Epithelial cell of prostate (primary cell): ENCODE results near the gene KMT5B.

Source experiments
- DNase-seq: peaks from one replicate; pipeline ENCODE4 v3.0.0-alpha.2; 2011; ENCODE audit warnings: low read depth, low spot score
- H3K27ac ChIP-seq: fragments of 450-650 bp; 2 replicates; pipeline ENCODE4 v1.5.1; 2017; ENCODE audit warnings: mild to moderate bottlenecking

KMT5B gene

DNA sequence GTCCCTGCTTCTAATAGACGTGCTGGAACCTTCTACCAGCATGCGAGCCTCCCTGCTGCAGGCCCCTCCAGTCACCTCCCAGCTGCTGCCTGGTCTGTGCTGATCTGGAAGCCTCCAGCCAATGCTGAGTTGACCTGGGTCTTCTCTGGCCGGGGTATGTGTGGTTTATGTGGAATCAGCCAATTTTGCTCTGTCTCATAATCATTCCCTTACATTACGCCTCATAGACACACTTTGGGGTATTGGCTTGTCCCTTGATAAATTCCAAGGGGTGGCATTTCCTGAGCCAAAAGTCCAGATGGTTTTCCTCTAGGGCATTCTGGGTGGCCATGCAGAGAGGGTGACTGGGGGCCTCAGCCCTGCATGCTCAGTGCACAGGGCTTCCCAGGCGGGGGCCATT, 8.3 kb upstream of the KMT5B start:
- H3K27ac ChIP-seq = no peak overlapping the region
- DNase-seq = no peak

DNA sequence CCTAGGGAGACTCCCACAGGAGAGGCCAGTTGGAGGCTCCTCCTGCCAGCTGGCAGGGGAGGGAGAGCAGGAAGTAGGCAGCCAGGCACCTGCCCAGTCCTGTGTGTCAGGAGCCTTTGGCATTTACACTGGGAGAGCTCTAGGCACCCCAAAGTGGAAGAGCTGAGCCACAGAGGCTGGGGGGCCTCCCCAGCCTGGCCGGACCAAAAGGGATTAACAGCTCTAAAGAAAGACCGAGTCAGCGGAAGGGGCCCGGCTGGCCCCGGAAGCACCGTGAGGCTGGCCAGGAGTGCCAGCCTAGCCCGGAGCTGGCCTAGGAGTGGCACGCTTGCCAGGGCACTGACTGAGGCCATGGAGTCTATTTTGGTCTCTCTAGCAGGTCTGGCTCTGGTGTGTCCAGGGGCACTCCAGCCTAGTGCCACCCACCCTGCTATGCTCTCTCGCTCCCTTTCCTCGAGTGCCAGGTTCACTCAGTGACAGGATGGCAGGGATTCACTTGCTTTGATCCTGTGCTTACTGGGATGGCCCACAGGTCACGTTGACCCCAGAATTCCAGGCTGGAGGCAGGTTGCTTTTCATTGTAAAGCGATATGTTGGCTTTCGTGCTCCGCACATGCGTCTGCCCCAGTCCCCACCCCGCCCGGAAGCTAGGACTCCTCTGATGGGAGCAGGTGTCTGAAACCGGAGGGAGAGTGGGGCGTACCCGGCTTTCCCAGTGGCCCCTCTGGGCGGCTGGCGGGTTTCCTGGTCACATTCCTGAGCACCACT, 3.3 kb upstream of the KMT5B start:
- peak overlapping the region; percentile 6 for H3K27ac ChIP-seq
- no peak for DNase-seq

DNA sequence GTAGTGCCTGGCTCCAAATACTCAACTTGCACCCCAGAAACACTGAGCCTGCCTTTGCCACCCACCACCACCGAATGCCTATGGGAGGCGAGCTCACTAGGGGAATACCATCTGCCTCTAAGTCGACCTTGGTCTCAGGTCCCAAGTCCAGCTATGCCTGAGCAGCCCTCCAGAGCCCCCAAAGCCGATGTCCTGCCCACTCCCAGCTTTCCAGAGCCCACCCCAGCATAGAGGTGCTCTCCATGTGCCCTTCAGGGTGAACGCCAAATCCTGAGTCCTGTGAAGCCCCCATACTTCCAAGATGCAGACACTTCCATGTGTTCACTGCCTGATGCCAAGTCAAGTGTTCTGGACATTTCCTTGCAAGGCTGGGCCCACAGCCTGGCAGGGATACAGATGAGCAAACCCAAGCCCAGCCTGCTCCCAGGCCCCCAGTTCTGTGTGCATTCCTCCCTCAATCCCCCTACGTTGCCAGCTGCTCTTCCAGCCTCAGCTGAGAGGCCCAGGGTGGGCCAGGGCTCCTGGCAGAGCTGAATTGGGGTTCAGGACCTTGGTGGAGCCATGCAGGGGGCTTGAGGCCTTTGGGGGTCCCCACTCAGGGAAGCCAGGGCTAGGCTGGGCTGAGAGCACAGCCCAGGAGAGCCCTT, 2.6 kb upstream of the KMT5B start:
- peak overlapping the region; percentile 6 for H3K27ac ChIP-seq
- no peak for DNase-seq

DNA sequence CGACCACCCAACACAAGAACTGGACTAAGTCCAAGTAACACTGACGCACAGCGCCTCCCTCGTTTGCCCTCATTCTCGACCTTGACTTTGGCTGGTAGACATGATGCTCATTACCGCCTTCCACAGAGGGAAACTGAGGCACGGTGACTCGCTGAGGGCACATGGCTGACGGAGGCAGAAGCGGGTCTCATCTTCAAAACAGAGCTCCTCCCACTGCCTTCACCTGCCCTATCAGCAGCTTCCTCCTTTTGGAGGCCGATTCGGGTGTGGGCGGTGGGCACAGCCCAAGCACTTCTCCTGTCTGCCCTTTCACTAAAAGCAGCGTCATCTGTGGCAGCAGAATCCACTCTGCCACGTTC, 2.0 kb upstream of the KMT5B start:
- DNase-seq = no peak
- no peak overlapping the region for H3K27ac ChIP-seq

DNA sequence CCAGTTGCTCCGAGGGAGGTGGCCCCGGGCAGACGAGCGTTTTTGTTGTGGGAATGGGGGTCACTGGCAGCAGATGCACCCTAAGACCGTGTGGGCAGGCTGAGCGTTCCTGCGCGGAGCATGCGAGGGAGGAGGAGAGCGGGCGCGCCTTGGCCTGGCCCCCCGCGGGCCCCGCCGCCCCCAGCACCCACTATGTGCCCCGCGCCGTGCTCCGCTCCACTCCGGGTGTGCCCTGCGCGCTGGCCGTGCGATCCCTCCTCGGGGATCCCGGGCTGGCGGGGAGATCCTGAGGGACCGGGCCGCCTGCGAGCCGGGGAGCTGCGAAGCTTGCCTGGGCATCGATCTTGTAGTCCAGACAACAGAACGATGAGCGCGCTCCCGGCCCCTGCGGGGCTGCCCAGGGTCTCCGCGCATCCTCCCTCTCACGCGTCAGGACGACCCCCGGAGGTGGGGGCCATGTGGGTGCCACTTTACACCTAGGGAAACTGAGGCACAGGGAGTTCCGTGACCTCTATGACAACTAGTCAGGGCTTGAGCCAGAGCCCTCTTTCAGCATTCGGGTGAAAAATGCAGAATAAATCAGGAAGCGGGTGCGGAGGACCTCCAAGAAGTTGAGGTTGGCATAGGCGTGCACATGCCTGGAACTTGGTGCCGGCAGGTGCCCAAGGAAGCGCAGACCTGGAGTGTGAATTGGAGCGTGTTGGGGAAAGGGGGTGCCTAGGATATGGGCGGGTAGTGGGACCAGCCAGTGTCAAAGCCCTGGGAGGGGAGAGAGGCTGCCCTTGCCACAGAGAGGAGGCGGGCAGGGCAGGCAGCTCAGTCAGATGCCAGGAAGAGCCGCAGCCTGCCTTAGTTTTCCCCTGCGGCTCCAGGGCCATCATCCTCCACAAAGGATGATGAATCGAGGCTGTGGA, 1.3 kb upstream of the KMT5B start:
- DNase-seq = no peak

DNA sequence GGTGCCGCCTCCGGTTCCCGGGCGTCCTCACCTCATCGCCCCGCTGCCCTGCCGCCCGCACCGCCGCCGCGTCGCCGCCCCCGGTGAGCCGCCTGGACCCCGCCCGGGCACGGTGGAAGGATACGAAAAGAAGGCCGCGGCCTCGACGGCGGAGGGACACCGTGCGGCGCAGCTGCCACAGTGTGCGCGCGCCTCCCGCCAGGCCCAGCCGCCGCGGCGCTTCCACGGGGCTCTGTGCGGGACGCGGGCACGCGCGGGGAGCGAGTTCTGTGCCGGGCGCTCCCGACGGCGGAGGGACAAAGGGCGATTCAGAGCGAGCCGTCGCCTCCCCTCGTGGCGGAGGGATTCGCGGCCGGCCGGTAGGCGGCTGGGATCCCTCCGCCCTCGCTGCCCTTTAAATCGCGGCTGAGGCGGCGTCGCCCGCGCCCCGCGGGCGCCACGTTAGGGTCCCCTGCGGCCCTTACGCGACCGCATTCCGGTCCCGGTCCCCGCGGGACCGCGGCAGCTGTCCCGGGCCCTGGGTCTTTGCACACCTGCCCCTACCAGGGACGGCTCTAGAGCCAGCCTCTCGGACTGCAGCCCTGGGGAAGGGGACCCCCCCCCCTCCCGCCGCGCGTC, 568 bp upstream of the KMT5B start:
- H3K27ac ChIP-seq = peak overlapping the region; percentile 97
- peak; percentile 85 for DNase-seq

More for the DNA sequence above, 1.3 kb upstream of the KMT5B start:
- peak overlapping the region; percentile 97 for H3K27ac ChIP-seq

DNA sequence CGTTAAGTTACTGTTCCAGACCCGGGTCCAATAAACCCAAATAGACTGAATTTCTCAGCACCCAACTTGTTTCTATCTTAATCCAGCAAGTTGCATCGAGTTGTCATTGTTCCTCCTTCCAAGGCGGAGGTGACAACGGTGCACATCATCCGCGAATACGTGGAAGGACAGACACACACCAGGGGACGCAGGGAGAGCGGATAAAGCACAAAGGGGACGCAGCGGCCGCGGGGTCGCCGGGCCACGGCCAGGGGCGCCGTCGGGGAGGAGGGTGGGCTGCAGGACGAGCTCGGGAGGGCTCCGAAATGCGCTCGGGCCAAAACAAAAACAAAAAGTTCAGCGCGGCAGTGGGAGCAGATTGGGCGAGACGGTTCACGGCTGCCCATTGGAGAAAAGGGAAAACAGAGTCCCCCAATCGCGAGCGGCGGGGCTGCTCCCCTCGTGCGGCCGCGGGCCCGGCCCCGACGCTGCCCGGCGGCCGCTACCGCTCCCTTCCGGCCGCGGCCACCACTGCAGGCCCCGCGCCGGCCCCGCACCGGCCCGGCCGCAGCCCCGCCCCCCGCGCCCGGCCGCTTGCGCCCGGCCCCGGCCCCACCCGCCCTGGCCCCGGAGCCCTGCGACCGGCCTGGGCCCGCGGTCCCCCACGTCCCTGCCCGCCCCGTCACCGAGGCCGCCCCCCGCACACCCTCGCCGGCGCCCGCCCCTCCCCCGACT, 518 bp downstream of the KMT5B start:
- no peak for DNase-seq
- H3K27ac ChIP-seq = peak overlapping the region; percentile 97

DNA sequence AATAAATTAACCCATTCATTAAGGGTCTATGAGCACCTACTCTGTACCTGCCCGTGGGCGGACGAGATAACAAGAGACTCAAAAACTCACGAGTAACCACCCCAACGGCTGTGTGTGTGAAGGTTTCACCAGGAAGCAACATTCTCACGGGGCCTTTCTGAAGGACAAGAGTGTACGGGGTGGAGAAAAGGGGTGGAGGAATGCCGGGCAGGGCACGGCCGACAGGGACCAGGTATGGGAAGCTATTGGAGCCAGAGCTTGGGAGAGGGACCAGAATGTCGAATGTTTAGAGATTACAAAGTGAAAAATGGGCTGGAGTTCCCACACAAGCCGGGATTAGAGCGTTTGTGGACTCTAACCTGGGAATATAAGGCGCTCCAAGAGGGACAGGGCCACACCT, 1.6 kb downstream of the KMT5B start:
- H3K27ac ChIP-seq = no peak overlapping the region
- DNase-seq = no peak

DNA sequence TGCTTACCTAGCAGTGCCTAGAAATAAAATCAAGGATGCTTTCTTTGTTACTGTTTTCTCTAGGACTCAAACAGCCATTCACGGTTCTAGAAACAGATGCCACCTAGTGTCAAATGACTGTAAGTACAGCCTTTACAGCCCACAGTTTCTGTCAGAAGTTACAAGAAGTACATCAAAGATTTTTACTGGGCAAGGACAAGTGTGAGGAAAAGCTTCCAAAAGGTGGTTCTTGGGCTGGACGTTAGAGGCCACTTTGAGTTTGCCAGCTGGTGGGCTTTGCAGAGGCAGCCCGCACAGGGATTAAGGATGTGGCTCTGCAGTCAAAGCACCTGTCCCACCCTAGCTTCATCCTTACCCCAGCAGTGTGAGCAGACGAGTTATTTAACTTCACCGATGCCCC, 6.9 kb downstream of the KMT5B start:
- no peak overlapping the region for H3K27ac ChIP-seq
- DNase-seq = no peak

DNA sequence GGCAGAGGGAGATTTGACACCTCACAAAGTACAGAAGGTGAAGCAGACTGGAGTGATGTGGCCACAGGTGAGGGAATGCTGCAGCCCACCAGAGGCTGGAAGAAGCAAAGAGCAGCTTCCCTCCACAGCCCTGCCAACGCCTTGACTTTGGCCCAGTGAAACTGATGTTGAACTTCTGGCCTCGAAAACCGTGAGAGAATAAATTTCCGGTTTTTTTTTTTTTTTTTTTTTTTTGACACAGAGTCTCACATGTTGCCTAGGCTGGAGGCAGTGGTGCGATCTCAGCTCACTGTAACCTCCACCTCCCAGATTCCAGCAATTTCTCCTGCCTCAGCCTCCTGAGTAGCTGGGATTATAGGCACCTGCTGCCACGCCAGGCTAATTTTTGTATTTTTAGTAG, 8.7 kb downstream of the KMT5B start:
- no peak overlapping the region for H3K27ac ChIP-seq
- DNase-seq = no peak

DNA sequence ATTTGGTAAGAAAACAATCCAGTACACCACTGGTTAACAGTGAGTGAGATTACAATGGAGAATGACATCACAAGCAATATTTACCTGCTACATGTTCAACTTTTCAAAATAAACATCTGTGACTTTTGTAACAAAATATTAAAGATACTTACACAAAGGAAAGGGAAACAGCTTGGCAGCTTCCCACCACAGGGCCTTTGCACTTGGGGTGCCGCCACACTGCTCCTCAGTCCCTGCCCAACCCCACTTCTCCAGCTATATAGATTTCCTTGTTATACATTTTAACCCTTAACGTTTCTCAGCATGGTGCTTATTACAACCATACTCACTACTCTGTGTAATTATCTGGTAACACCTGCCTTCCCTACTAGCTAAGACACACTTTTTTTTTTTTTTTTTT, 10.9 kb downstream of the KMT5B start:
- H3K27ac ChIP-seq = no peak overlapping the region
- no peak for DNase-seq

DNA sequence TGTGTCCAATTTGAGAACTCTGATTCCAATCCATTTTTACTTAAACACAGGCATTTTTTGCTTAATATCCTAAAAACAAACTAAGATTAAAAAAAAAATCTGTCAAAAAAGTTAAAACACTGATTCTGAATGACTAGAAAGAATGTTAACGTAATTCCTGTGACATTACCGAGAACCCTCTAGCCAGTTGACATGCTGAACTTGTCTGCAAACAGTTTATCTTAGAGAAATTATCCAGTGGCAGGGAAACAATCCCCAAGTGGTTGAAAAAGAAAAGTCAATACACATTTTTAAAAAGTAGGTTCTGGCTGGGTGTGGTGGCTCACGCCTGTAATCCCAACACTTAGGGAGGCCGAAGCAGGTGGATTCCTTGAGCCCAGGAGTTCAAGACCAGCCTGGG, 11.6 kb downstream of the KMT5B start:
- H3K27ac ChIP-seq = no peak overlapping the region
- DNase-seq = no peak

DNA sequence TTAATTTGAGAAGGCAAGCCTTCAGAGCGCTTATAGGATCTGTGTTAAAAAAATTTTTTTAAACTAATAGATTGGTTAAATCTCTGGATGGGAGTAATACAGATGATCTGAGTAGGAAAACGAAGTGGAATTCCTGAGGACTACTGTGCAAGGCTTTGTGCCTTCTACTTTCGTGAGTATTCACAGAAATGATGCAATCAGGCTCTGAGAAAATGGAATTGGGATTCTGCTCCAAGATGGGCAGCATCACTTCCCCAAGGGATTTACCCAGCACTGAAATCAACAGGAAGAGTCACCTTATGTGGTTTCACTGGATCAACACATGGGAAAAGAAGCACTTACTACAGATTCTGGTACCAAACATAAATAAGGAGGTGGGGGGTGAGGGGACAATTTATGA, 12.5 kb downstream of the KMT5B start:
- DNase-seq = no peak
- no peak overlapping the region for H3K27ac ChIP-seq

DNA sequence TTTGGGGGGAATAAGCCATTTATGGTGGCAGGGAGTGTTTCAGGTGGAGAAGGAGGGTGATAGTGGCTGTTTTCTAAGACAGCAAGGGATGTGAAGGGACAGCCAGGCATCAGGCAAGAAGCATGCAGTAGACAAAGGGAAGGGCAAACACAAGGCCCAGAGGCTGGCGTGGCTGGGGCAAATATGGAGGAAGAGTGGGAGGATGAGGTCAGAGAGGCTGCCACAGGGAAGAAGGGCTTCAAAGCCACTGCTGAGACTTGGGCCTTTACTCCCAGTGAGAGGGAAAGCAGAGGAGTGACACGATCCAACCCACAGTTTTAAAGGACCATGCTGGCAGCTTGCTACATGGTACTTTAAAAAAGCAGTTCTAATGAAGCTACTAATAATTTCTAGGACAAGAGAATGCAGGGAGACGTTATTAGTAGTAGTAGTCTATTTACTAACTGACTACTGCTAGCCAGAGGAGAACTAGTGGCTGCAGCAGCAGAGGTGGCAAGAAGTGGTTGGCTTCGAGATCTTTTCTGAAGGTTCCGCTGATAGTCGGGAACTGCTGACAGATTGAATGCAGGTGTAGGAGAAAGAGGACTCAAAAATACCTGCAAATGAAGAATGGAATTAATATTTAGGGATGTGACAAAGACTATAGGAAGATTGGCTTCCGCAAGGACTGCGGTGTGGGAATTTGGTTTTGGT, 13.7 kb downstream of the KMT5B start:
- DNase-seq = no peak
- H3K27ac ChIP-seq = no peak overlapping the region

DNA sequence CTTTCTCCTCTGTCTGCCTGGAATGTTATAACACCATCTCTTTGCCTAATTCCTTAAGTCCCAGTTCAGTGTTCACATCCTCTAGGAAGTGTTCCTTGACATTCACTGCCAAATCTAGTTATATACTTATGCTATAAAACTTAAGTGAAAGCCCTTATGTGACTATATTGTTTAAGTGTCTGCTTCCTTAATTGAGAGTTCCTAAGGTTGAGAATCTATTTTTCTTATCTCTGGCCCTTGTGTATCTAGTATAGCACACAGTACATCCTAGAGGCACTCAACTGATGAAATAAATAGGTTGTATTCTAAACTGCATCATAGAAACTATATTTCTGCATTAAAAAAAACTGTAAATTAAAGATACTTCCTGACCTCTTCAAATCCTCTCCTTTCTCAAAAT, 16.9 kb downstream of the KMT5B start:
- no peak overlapping the region for H3K27ac ChIP-seq
- no peak for DNase-seq

DNA sequence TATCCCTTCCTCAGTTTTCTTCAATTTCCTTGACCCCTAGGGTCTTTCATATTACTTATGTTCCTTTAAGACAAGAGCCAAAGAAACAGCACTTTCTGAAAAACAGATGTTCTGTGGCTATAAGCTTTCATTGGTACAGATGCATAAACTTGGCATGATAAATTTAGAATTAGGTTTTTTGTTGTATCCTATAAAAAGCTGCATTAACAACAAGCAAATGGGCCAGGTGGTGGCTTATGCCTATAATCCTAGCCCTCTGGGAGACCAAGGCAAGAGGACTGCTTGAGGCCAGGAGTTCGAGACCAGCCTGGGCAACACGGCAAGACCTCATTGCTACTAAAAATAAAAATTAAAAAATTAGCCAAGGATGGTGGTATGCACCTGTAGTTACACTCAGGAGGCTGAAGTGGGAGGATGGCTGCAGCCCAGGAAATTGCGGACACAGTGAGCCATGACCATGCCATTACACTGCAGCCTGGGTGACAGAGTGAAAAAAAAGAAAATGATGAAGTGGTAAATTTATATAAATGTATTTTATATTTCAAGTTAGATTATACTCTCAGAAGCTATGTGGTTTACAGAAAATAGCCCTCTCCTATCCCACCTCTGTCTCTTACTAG, 18.3 kb downstream of the KMT5B start:
- H3K27ac ChIP-seq = no peak overlapping the region
- no peak for DNase-seq

DNA sequence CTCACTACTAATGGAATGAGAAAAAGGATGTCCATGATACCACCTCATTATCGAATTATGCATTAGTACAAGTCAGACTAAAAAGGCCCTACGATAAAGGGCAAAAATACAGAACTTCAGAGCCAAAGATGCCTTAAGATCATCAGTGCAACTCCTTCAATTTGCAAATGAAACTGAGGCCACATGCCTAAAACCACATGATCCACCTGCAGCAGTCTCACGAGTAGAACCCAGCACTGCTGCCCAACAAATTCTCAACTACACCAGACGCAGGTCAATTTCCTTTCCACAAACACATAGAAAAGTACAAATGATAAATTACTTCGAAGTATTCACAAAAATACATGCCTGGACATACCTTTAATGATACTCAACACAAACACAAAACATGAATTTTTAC, 20.1 kb downstream of the KMT5B start:
- DNase-seq = no peak
- H3K27ac ChIP-seq = no peak overlapping the region

DNA sequence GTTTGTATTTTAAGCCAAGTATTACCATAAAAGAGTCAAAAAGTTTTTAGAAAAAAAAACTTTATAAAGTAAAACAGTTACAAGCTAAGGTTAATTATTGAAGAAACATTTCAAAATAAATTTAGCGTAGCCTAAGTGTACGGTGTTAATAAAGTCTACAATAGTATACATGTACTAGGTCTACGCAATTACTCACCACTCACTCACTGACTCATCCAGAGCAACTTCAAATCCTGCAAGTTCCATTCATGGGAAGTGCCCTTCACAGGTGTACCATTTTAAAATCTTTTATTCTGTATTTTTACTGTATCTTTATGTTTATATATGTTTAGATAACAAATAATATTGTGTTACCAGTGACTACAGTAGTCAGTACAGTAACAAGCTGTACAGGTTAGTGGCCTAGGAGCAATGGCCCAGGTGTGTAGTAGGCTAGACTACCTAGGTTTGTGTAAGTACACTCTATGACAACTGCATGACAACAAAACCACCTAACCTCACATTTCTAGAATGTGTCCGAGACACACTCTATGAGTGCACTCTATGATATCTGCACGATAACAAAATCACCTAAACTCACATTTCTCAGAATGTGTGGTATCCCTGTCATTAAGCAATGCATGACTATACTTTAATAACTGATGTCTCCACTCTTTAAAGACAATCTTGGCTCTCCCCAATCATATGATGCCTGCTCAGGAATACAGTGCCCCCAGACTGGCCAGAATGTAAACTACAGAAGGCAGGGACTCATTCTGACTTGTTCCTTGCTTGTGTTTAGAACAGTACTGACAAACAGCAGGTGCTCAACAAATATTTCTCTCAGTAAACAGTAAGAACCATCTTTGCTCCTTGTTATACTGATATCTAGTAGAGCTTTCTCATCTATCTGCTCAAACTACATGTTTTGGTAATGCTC, 21.2 kb downstream of the KMT5B start:
- no peak overlapping the region for H3K27ac ChIP-seq
- peak; percentile 16 for DNase-seq
